HepG2 (cell line): Measurements from ENCODE around the gene PFKFB2. TPM values are rescaled to one million over a fixed set of nuclear protein-coding genes. Genes with fewer than 3 reads are reported as not detected.

Experiments used
- CBX5 ChIP-seq: sonication (generic); formaldehyde crosslinking; IDR thresholded peaks from 2 replicates; pipeline ENCODE4 v1.4.0; 2020; ENCODE audit warnings: missing genetic modification reagents, borderline replicate concordance
- CEBPG ChIP-seq: IDR thresholded peaks from 2 replicates; pipeline ENCODE4 v1.6.1; 2016
- DZIP1 ChIP-seq: sonication (generic); formaldehyde crosslinking; IDR thresholded peaks from 2 replicates; pipeline ENCODE4 v1.5.0; 2020; ENCODE audit warnings: mild to moderate bottlenecking, missing genetic modification reagents
- ETV5 ChIP-seq: IDR thresholded peaks from 2 replicates; pipeline ENCODE4 v1.6.1; 2018; ENCODE audit warnings: missing biosample characterization, missing genetic modification reagents, inconsistent platforms, borderline replicate concordance
- LRRFIP1 ChIP-seq: sonication (generic); formaldehyde crosslinking; conservative IDR thresholded peaks from 2 replicates; pipeline ENCODE4 v1.4.0; 2020; ENCODE audit warnings: missing genetic modification reagents
- MLLT10 ChIP-seq: sonication (generic); formaldehyde crosslinking; IDR thresholded peaks from 2 replicates; pipeline ENCODE4 v1.4.0; 2020; ENCODE audit warnings: missing genetic modification reagents
- MXI1 ChIP-seq: IDR thresholded peaks from 3 replicates; pipeline ENCODE4 v1.6.1; 2012; ENCODE audit warnings: low read depth, low read length, inconsistent platforms, borderline replicate concordance
- NFYC ChIP-seq: IDR thresholded peaks from 2 replicates; pipeline ENCODE4 v1.6.1; 2016; ENCODE audit warnings: missing genetic modification reagents, missing compliant biosample characterization
- PITX1 ChIP-seq: sonication (generic); formaldehyde crosslinking; IDR thresholded peaks from 2 replicates; pipeline ENCODE4 v1.5.1; 2020; ENCODE audit warnings: mild to moderate bottlenecking, missing genetic modification reagents
- PRDM4 ChIP-seq: sonication (generic); formaldehyde crosslinking; IDR thresholded peaks from 2 replicates; pipeline ENCODE4 v1.9.0; 2021; ENCODE audit warnings: missing genetic modification reagents, borderline replicate concordance
- RBM22 ChIP-seq: fragments of 200-400 bp; formaldehyde crosslinking; optimal IDR thresholded peaks from 2 replicates; pipeline ENCODE3; 2017; ENCODE audit warnings: mild to moderate bottlenecking, low read length, moderate library complexity
- SP1 ChIP-seq, 2 experiments: fragments of 450-650 bp in 1 of 2; sonication (generic) in 1 of 2; formaldehyde crosslinking in 1 of 2; IDR thresholded peaks; 2 replicates each; pipeline versions ENCODE4 v1.4.0 to v1.6.1; 2016 to 2020; ENCODE audit warnings: missing genetic modification reagents in 1 of 2
- TBX2 ChIP-seq: sonication (generic); formaldehyde crosslinking; IDR thresholded peaks from 2 replicates; pipeline ENCODE4 v1.5.0; 2020; ENCODE audit warnings: missing genetic modification reagents, mild to moderate bottlenecking, borderline replicate concordance
- TOE1 ChIP-seq: sonication (generic); formaldehyde crosslinking; IDR thresholded peaks from 2 replicates; pipeline ENCODE4 v1.4.0; 2020; ENCODE audit warnings: mild to moderate bottlenecking, missing genetic modification reagents
- TRAFD1 ChIP-seq: sonication (generic); formaldehyde crosslinking; IDR thresholded peaks from 2 replicates; pipeline ENCODE4 v1.5.1; 2020; ENCODE audit warnings: missing genetic modification reagents, mild to moderate bottlenecking, borderline replicate concordance
- TRIM24 ChIP-seq: sonication (generic); formaldehyde crosslinking; IDR thresholded peaks from 2 replicates; pipeline ENCODE4 v1.8.0; 2022; ENCODE audit warnings: mild to moderate bottlenecking, missing genetic modification reagents
- ZBTB20 ChIP-seq: sonication (generic); formaldehyde crosslinking; IDR thresholded peaks from 2 replicates; pipeline ENCODE4 v1.8.1; 2023; ENCODE audit warnings: missing genetic modification reagents, low read depth, mild to moderate bottlenecking, borderline replicate concordance
- ZFY ChIP-seq: sonication (generic); formaldehyde crosslinking; IDR thresholded peaks from 2 replicates; pipeline ENCODE4 v1.4.0; 2020; ENCODE audit warnings: missing genetic modification reagents
- ZNF24 ChIP-seq: fragments of 450-650 bp; IDR thresholded peaks from 2 replicates; pipeline ENCODE4 v1.6.1; 2017; ENCODE audit warnings: antibody characterized with exemption, mild to moderate bottlenecking
- ZNF296 ChIP-seq: sonication (generic); formaldehyde crosslinking; conservative IDR thresholded peaks from 2 replicates; pipeline ENCODE4 v1.5.0; 2020; ENCODE audit warnings: mild to moderate bottlenecking, missing genetic modification reagents
- ZNF430 ChIP-seq: sonication (generic); formaldehyde crosslinking; IDR thresholded peaks from 2 replicates; pipeline ENCODE4 v1.9.0; 2021; ENCODE audit warnings: mild to moderate bottlenecking, missing genetic modification reagents
- ZNF672 ChIP-seq: sonication (generic); formaldehyde crosslinking; IDR thresholded peaks from 2 replicates; pipeline ENCODE4 v1.8.1; 2022; ENCODE audit warnings: missing genetic modification reagents
- polyA plus RNA-seq, 8 experiments: library from polyadenylated mRNA; depleted of rRNA in 3 of 8; stranded (reverse) in 7 of 8; unstranded in 1 of 8; fragments of >200 nt; fragmentation: Illumina TruSeq in 4 of 8; extraction: Trizol in 4 of 8; gene quantifications; 2 replicates each; pipeline versions ENCODE4 v1.2.1 to v1.2.3, GENCODE V29; 2011 to 2016; ENCODE audit warnings: low read depth in 4 of 8, missing spikeins in 1 of 8, mixed read lengths in 1 of 8; ENCODE audit not compliant: insufficient read depth in 1 of 8
- total RNA-seq, 5 experiments: library from RNA; depleted of rRNA; stranded (reverse); fragments of >200 nt; fragmentation: Illumina TruSeq; extraction: Trizol; gene quantifications; 2 replicates each; pipeline ENCODE4 v1.2.3, GENCODE V29; 2016; ENCODE audit warnings: low read depth in 1 of 5

PFKFB2 gene
- total and polyA plus RNA-seq, 2 of the 13 experiments (the other 11 are each of a cell fraction or from before 2014, with no cell fraction given) = 4.6 to 10.6 TPM

DNA sequence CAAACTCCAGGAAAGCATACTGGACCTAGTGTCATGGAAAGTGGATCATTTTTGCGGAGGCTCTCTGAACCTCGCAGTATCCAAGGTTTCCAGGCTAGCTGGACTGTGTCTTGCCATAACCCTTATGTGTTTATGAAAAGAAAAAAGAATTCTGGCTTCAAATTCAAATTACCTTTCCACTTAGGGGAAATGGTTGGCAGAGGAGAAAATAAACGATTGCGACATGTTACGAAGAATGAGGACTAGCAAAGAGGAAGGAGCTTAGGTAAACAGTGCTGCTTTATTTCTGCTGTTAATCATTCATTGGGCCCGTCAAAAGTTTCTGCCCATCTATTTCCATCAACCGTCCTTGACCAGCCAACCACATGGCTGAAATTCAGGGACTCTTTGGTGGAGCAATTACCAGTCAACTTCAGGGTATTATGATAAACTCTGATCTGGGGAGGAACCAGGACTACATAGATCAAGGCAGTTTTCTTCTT lies 50.9 kb downstream of the PFKFB2 start, which contains the start of gene C4BPA (continued):
- TF ChIP-seq TRAFD1 (CRISPR knock-in tag) (no peak), TOE1 (CRISPR knock-in tag) (peak; percentile 48; the same call in 1 of the 2 replicates), RBM22 (no peak), ZBTB20 (CRISPR knock-in tag) (no peak), ZNF24 (no peak), TRIM24 (no peak), DZIP1 (no peak), CBX5 (CRISPR knock-in tag) (no peak), PRDM4 (CRISPR knock-in tag) (no peak), MXI1 (peak; percentile 18; the same call in 1 of the 3 replicates), ZNF672 (CRISPR knock-in tag) (no peak), LRRFIP1 (CRISPR knock-in tag) (no peak), MLLT10 (no peak), ZFY (CRISPR knock-in tag) (no peak), NFYC (peak; percentile 51; the same call in 1 of the 2 replicates), CEBPG (CRISPR knock-in tag) (peak; percentile 95), SP1 (IDR thresholded peaks at IDR 0.05) (no peak), SP1 (CRISPR knock-in tag; IDR thresholded peaks at IDR 0.05) (no peak), TBX2 (CRISPR knock-in tag) (0 out of 2 replicates have a peak, but pooled peaks have one; percentile 41), ZNF296 (CRISPR knock-in tag) (no peak), ETV5 (CRISPR knock-in tag) (peak; percentile 51; the same call in 1 of the 2 replicates), PITX1 (CRISPR knock-in tag) (no peak), ZNF430 (no peak)
